Measurements from ENCODE around the gene PLCL1.
A peak's percentile ranks its signal among the peaks of the same experiment; 100 is the strongest.
"Not testable (repeated sequence)": the region's sequence is repeated elsewhere in the genome, so short reads cannot be mapped to it uniquely, and the experiment has no call there.

PLCL1 gene

GRCh38 chr2:197810016-197810415, 5.6 kb downstream of the PLCL1 start:
- no peak for DNase-seq (ENCODE audit: low spot score)

DNA sequence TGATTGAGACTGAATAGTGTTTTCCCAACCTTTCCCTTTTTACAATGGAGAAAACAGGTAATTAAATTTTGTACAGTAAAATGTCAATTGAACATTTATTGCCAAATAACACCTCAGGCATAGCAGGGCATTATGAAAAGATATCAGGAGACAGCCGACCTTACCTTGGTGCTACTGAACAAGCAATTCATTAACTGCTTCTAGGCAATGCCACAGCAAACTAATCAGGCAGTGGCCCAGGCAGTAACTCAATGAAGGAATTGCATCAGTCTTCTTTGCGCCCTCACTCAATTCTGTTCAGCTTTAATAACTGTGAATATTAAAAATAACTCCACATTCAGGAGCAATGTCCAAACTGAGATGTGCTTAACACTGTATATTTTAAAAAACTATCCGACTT, 6.1 kb downstream of the PLCL1 start:
- DNase-seq (ENCODE audit: low spot score): no peak

DNA sequence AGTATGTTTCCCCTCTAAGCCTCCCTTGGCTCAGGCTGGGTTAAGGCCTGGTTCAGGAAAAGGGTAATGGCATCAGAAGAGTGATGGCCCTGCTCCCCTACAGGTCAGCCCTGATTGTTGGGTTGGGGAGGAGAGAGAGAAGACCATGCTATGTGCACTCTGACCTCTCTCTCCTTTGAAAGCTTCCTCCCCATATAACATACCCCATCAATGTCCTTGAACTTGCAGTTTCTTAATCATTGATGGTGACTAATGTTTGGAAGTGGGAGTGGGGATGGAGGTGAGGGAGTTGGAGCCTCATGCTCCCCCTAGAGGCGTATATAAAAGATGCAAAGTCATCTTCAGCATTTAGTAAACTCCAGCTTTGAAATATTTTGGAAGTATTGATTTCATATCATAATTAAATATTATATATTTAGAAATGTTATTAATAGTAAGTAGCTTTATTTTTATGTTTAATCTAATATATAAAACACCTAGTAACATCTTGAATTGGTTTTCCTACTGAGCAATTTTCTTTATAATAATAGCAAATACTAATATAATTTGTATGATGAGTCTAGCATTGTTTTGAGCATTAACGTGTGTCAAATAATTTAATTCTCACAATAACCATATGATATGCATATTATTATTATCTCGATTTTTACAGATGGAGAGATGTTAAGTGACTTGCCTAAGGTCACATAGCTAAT, 8.8 kb downstream of the PLCL1 start:
- peak; percentile 41 for DNase-seq (ENCODE audit: low spot score)

- no peak for DNase-seq (ENCODE audit: low spot score)
Observed at GRCh38 chr2:197814526-197814925, 10.1 kb downstream of the PLCL1 start.

DNA sequence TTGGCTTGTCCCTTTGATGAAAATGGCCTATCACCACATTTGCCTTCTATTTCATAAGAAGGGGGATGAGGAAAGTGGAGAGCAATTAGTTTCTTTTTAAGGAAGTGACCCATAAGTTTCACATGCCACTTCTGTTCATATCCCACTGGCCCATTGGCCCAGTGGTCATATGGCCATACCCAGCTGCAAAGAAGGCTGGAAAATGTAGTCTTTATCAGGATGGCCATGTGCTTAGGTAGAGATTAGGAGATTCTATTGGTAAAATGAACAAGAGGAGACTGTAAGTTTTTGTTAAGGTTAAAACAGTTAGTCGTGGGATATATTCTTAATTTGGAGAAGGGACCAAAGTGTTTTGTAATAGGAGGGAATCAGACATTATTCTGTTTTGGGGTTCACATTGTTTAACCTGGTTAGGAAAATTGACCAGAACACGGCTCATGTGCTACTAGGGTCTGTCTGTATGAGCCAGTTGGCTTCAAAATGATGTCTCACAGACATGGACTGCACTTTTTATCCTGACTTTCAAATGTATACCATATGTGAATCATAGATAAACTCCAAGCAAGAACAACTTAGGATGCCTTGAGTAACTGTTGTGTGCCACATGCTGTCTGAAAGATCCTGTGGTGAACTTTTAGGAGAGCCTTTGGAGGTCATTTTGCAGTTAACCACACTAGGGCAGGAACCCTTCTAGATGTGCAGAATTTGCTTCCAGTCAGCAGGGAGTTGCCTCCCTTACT, 17.3 kb downstream of the PLCL1 start:
- DNase-seq (ENCODE audit: low spot score): no peak

DNA sequence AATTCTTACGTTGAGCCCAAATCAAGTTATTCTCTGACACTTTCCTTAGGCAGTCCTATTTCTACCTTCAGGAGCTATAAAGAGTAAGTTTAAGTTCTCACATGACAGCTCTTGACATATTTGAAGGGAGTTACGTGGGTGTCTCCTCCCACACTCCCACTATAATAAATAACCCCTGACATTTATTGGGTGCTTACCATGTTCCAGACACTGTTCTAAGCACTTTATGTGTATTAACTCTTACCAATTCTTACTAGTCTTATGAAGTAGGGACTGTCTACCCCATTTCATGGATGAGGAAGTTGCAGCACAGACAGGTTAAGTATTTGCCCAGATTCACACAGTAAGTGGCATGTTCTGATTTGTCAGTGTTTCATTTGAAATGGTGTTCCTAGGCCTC, 17.9 kb downstream of the PLCL1 start:
- no peak for DNase-seq (ENCODE audit: low spot score)

- DNase-seq (ENCODE audit: low spot score): no peak
Observed at GRCh38 chr2:197827618-197828017, 23.2 kb downstream of the PLCL1 start.

GRCh38 chr2:197828464-197829135, 24.2 kb downstream of the PLCL1 start:
- no peak for DNase-seq (ENCODE audit: low spot score)

GRCh38 chr2:197834771-197835170, 30.4 kb downstream of the PLCL1 start:
- not testable (repeated sequence) for DNase-seq (ENCODE audit: low spot score)

GRCh38 chr2:197835293-197835692, 30.9 kb downstream of the PLCL1 start:
- DNase-seq (ENCODE audit: low spot score): no peak

- no peak for DNase-seq (ENCODE audit: low spot score)
Observed at GRCh38 chr2:197838036-197838435, 33.6 kb downstream of the PLCL1 start.

DNA sequence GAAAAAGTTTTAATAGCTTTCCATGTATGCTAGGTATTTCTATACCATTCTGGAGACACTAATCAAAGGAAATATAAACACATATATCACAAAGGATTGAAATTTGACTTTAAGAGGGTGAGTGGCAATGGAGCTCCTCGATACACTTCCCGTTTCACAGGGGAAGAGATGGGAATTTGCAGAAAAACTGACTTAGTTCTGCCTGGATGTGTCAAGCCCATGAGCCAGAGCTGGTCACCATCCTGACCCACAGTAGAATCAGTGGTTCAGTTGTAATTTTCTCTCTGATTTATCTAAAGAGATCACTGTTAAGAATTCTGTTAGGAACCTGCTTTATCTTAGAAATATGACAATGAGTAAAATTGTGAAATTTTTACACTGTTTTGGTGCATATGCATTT, 34.2 kb downstream of the PLCL1 start:
- no peak for DNase-seq (ENCODE audit: low spot score)

- no peak for DNase-seq (ENCODE audit: low spot score)
Observed at GRCh38 chr2:197839327-197839726, 34.9 kb downstream of the PLCL1 start.

- no peak for DNase-seq (ENCODE audit: low spot score)
Observed at GRCh38 chr2:197839856-197840255, 35.5 kb downstream of the PLCL1 start.

DNA sequence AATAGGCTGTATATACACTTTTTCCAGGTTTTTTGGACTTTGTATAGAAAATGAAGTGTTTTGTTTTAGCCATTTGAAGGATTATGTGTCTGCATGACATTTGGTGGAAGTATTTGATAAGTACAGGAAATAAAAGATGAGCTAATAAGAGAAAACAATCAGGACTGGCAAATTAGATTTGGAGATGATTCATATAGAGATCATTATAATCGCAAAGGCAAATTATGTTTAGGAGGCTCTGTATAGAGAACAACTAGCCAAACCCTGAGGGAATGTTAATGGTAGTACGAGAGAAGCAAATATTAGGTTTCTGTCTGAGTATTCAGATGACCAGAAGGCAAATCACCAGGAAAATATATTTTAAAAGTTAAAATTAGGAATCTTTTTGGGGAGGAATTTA, 41.7 kb downstream of the PLCL1 start:
- no peak for DNase-seq (ENCODE audit: low spot score)

DNA sequence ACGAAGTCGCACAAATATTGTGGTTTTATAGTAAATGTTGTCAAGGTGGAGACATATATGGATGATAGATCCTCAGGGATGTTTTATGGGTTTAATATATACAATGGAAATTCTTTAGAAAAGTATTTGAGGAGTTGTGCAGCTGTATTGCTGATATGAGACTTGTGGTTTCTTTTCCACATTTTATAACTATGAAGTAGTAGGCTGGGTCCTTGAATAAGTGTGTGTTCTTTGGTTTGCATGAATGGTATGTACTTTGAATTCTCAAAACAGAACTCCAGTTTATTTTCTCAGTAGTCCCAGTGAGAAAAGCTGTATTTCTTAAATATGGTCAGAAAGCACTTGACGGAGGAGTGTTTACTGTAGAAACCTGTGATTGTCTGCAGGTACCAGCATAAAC, 42.4 kb downstream of the PLCL1 start:
- DNase-seq (ENCODE audit: low spot score): no peak

- DNase-seq (ENCODE audit: low spot score): no peak
Observed at GRCh38 chr2:197847651-197848401, 43.4 kb downstream of the PLCL1 start.

GRCh38 chr2:197848602-197849001, 44.2 kb downstream of the PLCL1 start:
- DNase-seq (ENCODE audit: low spot score): no peak

- DNase-seq (ENCODE audit: low spot score): no peak
Observed at GRCh38 chr2:197850882-197851450, 46.6 kb downstream of the PLCL1 start.

- peak; percentile 23 for DNase-seq (ENCODE audit: low spot score)
Observed at GRCh38 chr2:197851451-197851850, 47.1 kb downstream of the PLCL1 start.

DNA sequence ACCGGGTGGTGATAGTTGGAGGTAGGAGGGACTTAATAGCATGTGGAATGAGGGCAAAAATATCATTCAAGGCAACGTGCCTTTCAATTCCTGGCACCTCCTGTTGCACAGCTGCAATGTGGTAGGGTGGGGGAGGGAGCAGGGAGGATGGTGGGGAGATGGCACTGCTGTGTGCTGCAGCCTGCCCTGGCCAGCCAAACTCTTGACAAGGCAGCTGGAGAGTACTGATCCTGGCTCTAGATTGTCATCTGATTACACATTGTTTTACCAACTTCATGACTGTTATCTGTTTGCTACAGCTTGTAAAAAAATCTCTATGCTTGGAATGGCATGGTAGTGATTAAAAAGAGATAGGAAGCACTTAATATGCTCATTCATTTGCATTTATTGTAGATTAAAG, 47.7 kb downstream of the PLCL1 start:
- no peak for DNase-seq (ENCODE audit: low spot score)

DNA sequence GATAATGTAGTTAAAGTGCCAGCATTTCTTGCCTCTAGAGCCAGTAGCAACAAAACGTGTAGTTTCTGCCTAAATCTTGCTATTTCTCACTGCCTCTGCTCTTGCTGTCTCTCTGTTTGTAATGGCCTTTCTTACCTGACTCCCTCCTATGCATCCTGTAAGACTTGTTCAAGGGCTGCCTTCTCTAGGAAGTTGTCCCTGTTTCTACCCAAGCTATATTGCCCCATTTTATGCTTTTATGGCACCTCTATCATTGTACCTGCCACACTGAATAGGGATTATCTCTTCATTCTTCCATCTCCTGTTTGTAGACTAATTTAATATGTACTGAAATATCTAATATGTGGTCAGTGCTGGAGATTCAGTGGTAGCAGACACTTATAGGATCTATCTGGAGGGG, 49.2 kb downstream of the PLCL1 start:
- no peak for DNase-seq (ENCODE audit: low spot score)

Data from iPS-NIHi11 (cell line).